Testis (tissue), 2 donors: Measurements from ENCODE around the gene KCNRG.

ENCODE experiments used
- CTCF ChIP-seq, 3 experiments: fragments of 450-650 bp in 2 of 3; fragments of 200-600 bp in 1 of 3; sonication (generic) in 1 of 3; IDR thresholded peaks; one replicate each; pipeline ENCODE4 v1.5.1; 2016 to 2019; ENCODE audit warnings: antibody characterized with exemption in 3 of 3, mild to moderate bottlenecking in 2 of 3, moderate library complexity in 1 of 3
- POLR2A ChIP-seq: fragments of 450-650 bp; IDR thresholded peaks from one replicate; pipeline ENCODE4 v1.6.1; 2017; ENCODE audit warnings: antibody characterized with exemption, mild to moderate bottlenecking, moderate library complexity

- TF ChIP-seq CTCF (IDR thresholded peaks at IDR 0.05): no peak
- TF ChIP-seq POLR2A: no peak
Measured at GRCh38 chr13:50011461-50011860, 3.8 kb upstream of the KCNRG start.
